Stomach smooth muscle (tissue), 2 donors: ENCODE results near the gene ZFYVE1.
"Not testable (repeated sequence)": the region's sequence is repeated elsewhere in the genome, so short reads cannot be mapped to it uniquely, and the experiment has no call there.

Source experiments
- H3K27ac ChIP-seq: one replicate; pipeline ENCODE4 v1.7.0; 2013; ENCODE audit warnings: mild to moderate bottlenecking, low read length, inconsistent platforms
- H3K27me3 ChIP-seq, 2 donors: one replicate each; pipeline ENCODE4 v1.7.0; 2013; ENCODE audit warnings: low read length in 2 of 2; ENCODE audit not compliant: insufficient read depth in 2 of 2, control insufficient read depth in 1 of 2
- H3K36me3 ChIP-seq, 2 donors: one replicate each; pipeline ENCODE4 v1.7.0; 2013; ENCODE audit warnings: low read length in 2 of 2; ENCODE audit not compliant: control insufficient read depth in 2 of 2, insufficient read depth in 2 of 2
- H3K4me1 ChIP-seq: one replicate; pipeline ENCODE4 v1.7.0; 2013; ENCODE audit warnings: low read length; ENCODE audit not compliant: control insufficient read depth, insufficient read depth
- H3K4me3 ChIP-seq, 2 donors: one replicate each; pipeline ENCODE4 v1.7.0; 2013; ENCODE audit warnings: low read length in 2 of 2
- H3K9ac ChIP-seq, 2 donors: one replicate each; pipeline ENCODE4 v1.7.0; 2013; ENCODE audit warnings: low read length in 2 of 2, mild to moderate bottlenecking in 1 of 2
- H3K9me3 ChIP-seq, 2 donors: one replicate each; pipeline ENCODE4 v1.7.0; 2013; ENCODE audit warnings: low read length in 2 of 2; ENCODE audit not compliant: control insufficient read depth in 2 of 2
- donor health status: healthy.
- donor health status: Pancreatic carcinoma.

Gene ZFYVE1

GRCh38 chr14:72975770-72976169, 51.1 kb downstream of the ZFYVE1 start:
- Histone ChIP-seq H3K27me3 (no peaks in the 10 kb centered on the region), H3K4me3 (no peak overlapping the region), H3K4me1 (no peaks in the 10 kb centered on the region), H3K36me3 (peaks cover 35 to 49% of the 10 kb centered on the region in 2 donors), H3K9me3 (no peaks in the 10 kb centered on the region), H3K27ac (no peak overlapping the region), H3K9ac (no peak overlapping the region)

GRCh38 chr14:72974661-72975060, 52.2 kb downstream of the ZFYVE1 start:
- Histone ChIP-seq H3K36me3 (peaks cover 37 to 51% of the 10 kb centered on the region in 2 donors), H3K27me3 (no peaks in the 10 kb centered on the region), H3K4me1 (no peaks in the 10 kb centered on the region), H3K27ac (no peak overlapping the region), H3K9ac (no peak overlapping the region), H3K4me3 (no peak overlapping the region), H3K9me3 (no peaks in the 10 kb centered on the region)

- H3K27ac ChIP-seq: no peak overlapping the region
- H3K27me3 ChIP-seq: no peaks in the 10 kb centered on the region
- H3K36me3 ChIP-seq: peaks cover 31 to 46% of the 10 kb centered on the region in 2 donors
- no peaks in the 10 kb centered on the region for H3K4me1 ChIP-seq
- no peaks in the 10 kb centered on the region for H3K9me3 ChIP-seq
- H3K9ac ChIP-seq: no peak overlapping the region
- no peak overlapping the region for H3K4me3 ChIP-seq
These were observed 56.0 kb downstream of the ZFYVE1 start for GRCh38 chr14:72970824-72971434.

- Histone ChIP-seq H3K9ac (no peak overlapping the region), H3K9me3 (no peaks in the 10 kb centered on the region), H3K4me1 (no peaks in the 10 kb centered on the region), H3K27ac (no peak overlapping the region), H3K4me3 (no peak overlapping the region), H3K36me3 (peaks cover 24 to 39% of the 10 kb centered on the region in 2 donors), H3K27me3 (no peaks in the 10 kb centered on the region)
These were observed 56.8 kb downstream of the ZFYVE1 start for GRCh38 chr14:72970058-72970630.

- no peaks in the 10 kb centered on the region for H3K27me3 ChIP-seq
- peaks cover 8 to 21% of the 10 kb centered on the region in 2 donors for H3K36me3 ChIP-seq
These were observed 58.6 kb downstream of the ZFYVE1 start for GRCh38 chr14:72968316-72968715.

GRCh38 chr14:72966038-72966437, 60.9 kb downstream of the ZFYVE1 start:
- no peaks in the 10 kb centered on the region for H3K9me3 ChIP-seq
- peaks cover 8 to 14% of the 10 kb centered on the region in 2 donors for H3K36me3 ChIP-seq
- H3K27ac ChIP-seq: no peak overlapping the region
- H3K9ac ChIP-seq: no peak overlapping the region
- H3K4me3 ChIP-seq: no peak overlapping the region
- H3K4me1 ChIP-seq: peaks cover 2% of the 10 kb centered on the region
- no peaks in the 10 kb centered on the region for H3K27me3 ChIP-seq

More at GRCh38 chr14:72968316-72968715, 58.6 kb downstream of the ZFYVE1 start:
- Histone ChIP-seq H3K27ac (no peak overlapping the region), H3K4me1 (no peaks in the 10 kb centered on the region), H3K9me3 (no peaks in the 10 kb centered on the region), H3K9ac (no peak overlapping the region), H3K4me3 (no peak overlapping the region)

GRCh38 chr14:72965249-72965648, 61.7 kb downstream of the ZFYVE1 start:
- Histone ChIP-seq H3K27ac (no peak overlapping the region), H3K4me3 (no peak overlapping the region), H3K36me3 (peaks cover 6 to 9% of the 10 kb centered on the region in 2 donors), H3K27me3 (no peaks in the 10 kb centered on the region), H3K9ac (no peak overlapping the region), H3K9me3 (no peaks in the 10 kb centered on the region), H3K4me1 (peaks cover 2% of the 10 kb centered on the region)

- Histone ChIP-seq H3K9me3 (no peaks in the 10 kb centered on the region), H3K27me3 (no peaks in the 10 kb centered on the region), H3K27ac (no peak overlapping the region), H3K4me1 (peaks cover 2% of the 10 kb centered on the region), H3K9ac (no peak overlapping the region), H3K36me3 (peaks cover 5 to 13% of the 10 kb centered on the region in 2 donors), H3K4me3 (no peak overlapping the region)
These were observed 64.0 kb downstream of the ZFYVE1 start for GRCh38 chr14:72962829-72963312.

- H3K36me3 ChIP-seq: peaks cover 10 to 13% of the 10 kb centered on the region in 2 donors
- H3K27ac ChIP-seq, H3K9me3 ChIP-seq, H3K4me3 ChIP-seq, H3K4me1 ChIP-seq, H3K27me3 ChIP-seq, H3K9ac ChIP-seq: not testable (repeated sequence)
These were observed 64.6 kb downstream of the ZFYVE1 start for GRCh38 chr14:72962336-72962754.

GRCh38 chr14:72961579-72962335, 65.1 kb downstream of the ZFYVE1 start:
- peaks cover 7 to 13% of the 10 kb centered on the region in 2 donors for H3K36me3 ChIP-seq
- H3K4me1 ChIP-seq: peaks cover 2% of the 10 kb centered on the region
- no peak overlapping the region for H3K27ac ChIP-seq
- H3K9me3 ChIP-seq: no peaks in the 10 kb centered on the region
- no peak overlapping the region for H3K9ac ChIP-seq
- no peaks in the 10 kb centered on the region for H3K27me3 ChIP-seq
- H3K4me3 ChIP-seq: no peak overlapping the region
